ENCODE measurements around the gene SDK1. TPM values are rescaled to one million over a fixed set of nuclear protein-coding genes. Genes with fewer than 3 reads are reported as not detected.

The SDK1 gene
- total and polyA plus RNA-seq, 10 of the 15 experiments (the other 5 are each of a cell fraction or from before 2014, with no cell fraction given) = 0.14 to 0.33 TPM; not detected in 8

GRCh38 chr7:4281231-4281993, 980.4 kb downstream of the SDK1 start (continued):
- TF ChIP-seq POLR2AphosphoS5 (IDR thresholded peaks at IDR 0.05; ENCODE audit: low read length) (no peak), SMARCA5 (IDR thresholded peaks at IDR 0.05) (no peak), NFYA (IDR thresholded peaks at IDR 0.05; ENCODE audit: borderline replicate concordance, low read depth, low read length) (no peak)

DNA sequence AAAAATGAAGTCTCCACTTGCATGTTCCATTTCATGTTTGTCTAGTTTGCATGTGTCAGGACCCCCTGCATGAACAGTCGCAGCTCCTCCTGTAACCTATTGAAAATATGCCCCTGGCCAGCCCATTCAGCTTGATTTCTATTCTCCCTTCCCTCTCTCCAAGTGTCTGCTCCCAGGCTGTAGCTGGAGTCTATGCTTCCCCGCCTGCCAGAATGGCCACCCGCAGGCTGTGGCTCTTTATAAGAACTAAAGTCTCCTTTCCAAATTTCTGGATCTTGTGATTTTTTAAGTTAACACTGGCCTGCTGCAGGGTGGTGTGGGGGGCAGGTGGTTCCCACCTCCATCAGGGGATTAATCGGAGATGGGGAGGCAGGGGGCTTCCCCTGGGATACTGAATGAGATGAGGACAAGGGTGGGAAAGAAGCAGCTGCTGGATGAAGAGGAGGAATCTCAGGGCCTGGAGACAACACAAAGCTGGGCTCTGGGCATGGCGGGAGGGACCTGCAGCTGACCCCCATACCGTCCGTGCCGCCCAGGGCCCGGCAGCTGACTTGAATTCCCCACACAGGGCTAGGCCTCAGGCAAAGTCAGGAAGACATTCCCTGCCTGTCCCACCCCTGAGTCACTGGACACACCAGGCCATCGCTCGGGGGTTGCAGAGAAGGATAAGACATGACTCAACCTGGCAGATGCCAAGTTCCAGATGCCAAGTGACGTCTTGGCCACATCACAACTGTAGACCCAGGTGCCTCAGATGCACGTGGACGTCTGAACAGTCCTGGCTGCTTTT, 981.6 kb downstream of the SDK1 start:
- ChIA-PET RAD21 (ENCODE audit: unreplicated experiment) (no interaction called here), SMC1A (ENCODE audit: uncharacterized antibody, unreplicated experiment) (no interaction called here), CTCF (no interaction called here), POLR2A (no interaction called here)
- H3K4me2 ChIP-seq (ENCODE audit: control insufficient read depth, insufficient read depth) = no peak overlapping the region
- in situ Hi-C loops (cut with MboI) (no loop called here), intact Hi-C loops (cut with micrococcal nuclease; ENCODE audit: unreplicated experiment) (no loop called here)
- H2AFZ ChIP-seq (ENCODE audit: control insufficient read depth, low read depth, low read length) = no peak overlapping the region
- no TSS peak for BruUV-seq (replicated peaks)
- no peaks in the 10 kb centered on the region for H3K4me1 ChIP-seq (ENCODE audit: control insufficient read depth, insufficient read depth, low read length)
- no peaks in the 10 kb centered on the region; the same call in 2 of the 3 replicates for H3K9me3 ChIP-seq (replicated peaks; ENCODE audit: control insufficient read depth, insufficient read depth, low read length)
- FAIRE-seq (no peak), ATAC-seq (no peak), DNase-seq (ENCODE audit: low read depth, low spot score) (no peak)
- no peaks in the 10 kb centered on the region for H3K27me3 ChIP-seq (replicated peaks in 1 of 2; ENCODE audit: control insufficient read depth in 2 of 2, insufficient read depth in 2 of 2, low read length in 1 of 2)
- H3K27ac ChIP-seq (ENCODE audit: control insufficient read depth, insufficient read depth) = no peak overlapping the region
- H3K36me3 ChIP-seq (ENCODE audit: control insufficient read depth in 2 of 2, insufficient read depth in 2 of 2, low read length in 1 of 2) = no peaks in the 10 kb centered on the region
- no peak overlapping the region for H3K9ac ChIP-seq (ENCODE audit: control insufficient read depth, insufficient read depth, low read length)
- no peaks in the 10 kb centered on the region for H3K79me2 ChIP-seq (ENCODE audit: control insufficient read depth, insufficient read depth, low read length)
- no peak overlapping the region for H3K4me3 ChIP-seq
- WGBS (ENCODE audit: insufficient coverage, insufficient replicate concordance, low lambda C conversion rate, missing lambda C conversion rate) = 35% methylated on average over 14 of the region's 14 CpGs
- no peaks in the 10 kb centered on the region for H4K20me1 ChIP-seq (ENCODE audit: control insufficient read depth, insufficient read depth)
- TF ChIP-seq, protein P1, sequence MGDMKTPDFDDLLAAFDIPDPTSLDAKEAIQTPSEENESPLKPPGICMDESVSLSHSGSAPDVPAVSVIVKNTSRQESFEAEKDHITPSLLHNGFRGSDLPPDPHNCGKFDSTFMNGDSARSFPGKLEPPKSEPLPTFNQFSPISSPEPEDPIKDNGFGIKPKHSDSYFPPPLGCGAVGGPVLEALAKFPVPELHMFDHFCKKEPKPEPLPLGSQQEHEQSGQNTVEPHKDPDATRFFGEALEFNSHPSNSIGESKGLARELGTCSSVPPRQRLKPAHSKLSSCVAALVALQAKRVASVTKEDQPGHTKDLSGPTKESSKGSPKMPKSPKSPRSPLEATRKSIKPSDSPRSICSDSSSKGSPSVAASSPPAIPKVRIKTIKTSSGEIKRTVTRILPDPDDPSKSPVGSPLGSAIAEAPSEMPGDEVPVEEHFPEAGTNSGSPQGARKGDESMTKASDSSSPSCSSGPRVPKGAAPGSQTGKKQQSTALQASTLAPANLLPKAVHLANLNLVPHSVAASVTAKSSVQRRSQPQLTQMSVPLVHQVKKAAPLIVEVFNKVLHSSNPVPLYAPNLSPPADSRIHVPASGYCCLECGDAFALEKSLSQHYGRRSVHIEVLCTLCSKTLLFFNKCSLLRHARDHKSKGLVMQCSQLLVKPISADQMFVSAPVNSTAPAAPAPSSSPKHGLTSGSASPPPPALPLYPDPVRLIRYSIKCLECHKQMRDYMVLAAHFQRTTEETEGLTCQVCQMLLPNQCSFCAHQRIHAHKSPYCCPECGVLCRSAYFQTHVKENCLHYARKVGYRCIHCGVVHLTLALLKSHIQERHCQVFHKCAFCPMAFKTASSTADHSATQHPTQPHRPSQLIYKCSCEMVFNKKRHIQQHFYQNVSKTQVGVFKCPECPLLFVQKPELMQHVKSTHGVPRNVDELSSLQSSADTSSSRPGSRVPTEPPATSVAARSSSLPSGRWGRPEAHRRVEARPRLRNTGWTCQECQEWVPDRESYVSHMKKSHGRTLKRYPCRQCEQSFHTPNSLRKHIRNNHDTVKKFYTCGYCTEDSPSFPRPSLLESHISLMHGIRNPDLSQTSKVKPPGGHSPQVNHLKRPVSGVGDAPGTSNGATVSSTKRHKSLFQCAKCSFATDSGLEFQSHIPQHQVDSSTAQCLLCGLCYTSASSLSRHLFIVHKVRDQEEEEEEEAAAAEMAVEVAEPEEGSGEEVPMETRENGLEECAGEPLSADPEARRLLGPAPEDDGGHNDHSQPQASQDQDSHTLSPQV (IDR thresholded peaks at IDR 0.05) = no peak
- TF ChIP-seq PML (IDR thresholded peaks at IDR 0.05; ENCODE audit: low read length) (no peak), RELB (IDR thresholded peaks at IDR 0.05; ENCODE audit: low read depth) (no peak), SREBF2 (IDR thresholded peaks at IDR 0.05; ENCODE audit: low read length) (no peak), SREBF1 (IDR thresholded peaks at IDR 0.05; ENCODE audit: low read length) (no peak), SUZ12 (IDR thresholded peaks at IDR 0.05; ENCODE audit: unreplicated experiment) (no peak), TCF3 (IDR thresholded peaks at IDR 0.05; ENCODE audit: borderline replicate concordance, insufficient read depth, low read depth, low read length) (no peak), ZNF217 (IDR thresholded peaks at IDR 0.05) (no peak), NFYA (IDR thresholded peaks at IDR 0.05; ENCODE audit: borderline replicate concordance, low read depth, low read length) (no peak), RAD51 (IDR thresholded peaks at IDR 0.05) (no peak), RAD21 (IDR thresholded peaks at IDR 0.05; ENCODE audit: insufficient read depth, low read depth, low read length) (no peak)
- TF ChIP-seq, protein P2, sequence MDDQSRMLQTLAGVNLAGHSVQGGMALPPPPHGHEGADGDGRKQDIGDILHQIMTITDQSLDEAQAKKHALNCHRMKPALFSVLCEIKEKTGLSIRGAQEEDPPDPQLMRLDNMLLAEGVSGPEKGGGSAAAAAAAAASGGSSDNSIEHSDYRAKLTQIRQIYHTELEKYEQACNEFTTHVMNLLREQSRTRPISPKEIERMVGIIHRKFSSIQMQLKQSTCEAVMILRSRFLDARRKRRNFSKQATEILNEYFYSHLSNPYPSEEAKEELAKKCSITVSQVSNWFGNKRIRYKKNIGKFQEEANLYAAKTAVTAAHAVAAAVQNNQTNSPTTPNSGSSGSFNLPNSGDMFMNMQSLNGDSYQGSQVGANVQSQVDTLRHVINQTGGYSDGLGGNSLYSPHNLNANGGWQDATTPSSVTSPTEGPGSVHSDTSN (IDR thresholded peaks at IDR 0.05; ENCODE audit: insufficient replicate concordance, low read depth, low read length) = no peak

All from GM12878 (cell line).